Mesendoderm (in vitro differentiated cells): Measurements from ENCODE around the gene TMEM151B.

Experiments
- DNase-seq: peaks from one replicate; pipeline ENCODE4 v3.0.0; 2013
- H2AK5ac ChIP-seq: 2 replicates; pipeline ENCODE4 v1.6.1; 2013; ENCODE audit warnings: low read length, inconsistent platforms
- H2BK120ac ChIP-seq: 2 replicates; pipeline ENCODE4 v1.6.1; 2013; ENCODE audit warnings: low read depth, mild to moderate bottlenecking, low read length, moderate library complexity, mixed read lengths
- H2BK15ac ChIP-seq: replicated peaks from 2 replicates; pipeline ENCODE4 v1.6.1; 2013; ENCODE audit warnings: low read depth, mild to moderate bottlenecking, moderate library complexity
- H2BK5ac ChIP-seq: 2 replicates; pipeline ENCODE4 v1.6.1; 2013; ENCODE audit warnings: low read length, inconsistent platforms
- H3K18ac ChIP-seq: 2 replicates; pipeline ENCODE4 v1.6.1; 2013; ENCODE audit warnings: mild to moderate bottlenecking, low read length, mixed read lengths
- H3K23ac ChIP-seq: one replicate; pipeline ENCODE4 v1.6.1; 2013; ENCODE audit warnings: low read length
- H3K27ac ChIP-seq: 2 replicates; pipeline ENCODE4 v1.5.1; 2013; ENCODE audit warnings: low read depth, mild to moderate bottlenecking, inconsistent platforms, low read length, moderate library complexity
- H3K27me3 ChIP-seq: 2 replicates; pipeline ENCODE4 v1.6.1; 2013; ENCODE audit warnings: low read length, control low read depth, mild to moderate bottlenecking, inconsistent platforms; ENCODE audit not compliant: insufficient read depth, poor library complexity
- H3K36me3 ChIP-seq: 2 replicates; pipeline ENCODE4 v1.6.1; 2013; ENCODE audit warnings: low read length, inconsistent platforms; ENCODE audit not compliant: control insufficient read depth, insufficient read depth
- H3K4ac ChIP-seq: one replicate; pipeline ENCODE4 v1.6.1; 2013; ENCODE audit warnings: low read depth, mild to moderate bottlenecking, low read length, moderate library complexity
- H3K4me1 ChIP-seq: 2 replicates; pipeline ENCODE4 v1.6.1; 2013; ENCODE audit warnings: low read depth, low read length, inconsistent platforms; ENCODE audit not compliant: control insufficient read depth
- H3K4me2 ChIP-seq: 2 replicates; pipeline ENCODE4 v1.6.1; 2013; ENCODE audit warnings: low read length
- H3K4me3 ChIP-seq: 2 replicates; pipeline ENCODE4 v1.5.1; 2013; ENCODE audit warnings: mild to moderate bottlenecking, low read length
- H3K56ac ChIP-seq: one replicate; pipeline ENCODE4 v1.6.1; 2013; ENCODE audit warnings: low read length
- H3K79me1 ChIP-seq: 2 replicates; pipeline ENCODE4 v1.6.1; 2013; ENCODE audit warnings: low read length, inconsistent platforms
- H3K79me2 ChIP-seq: 2 replicates; pipeline ENCODE4 v1.6.1; 2013; ENCODE audit warnings: mild to moderate bottlenecking, low read length; ENCODE audit not compliant: control insufficient read depth, insufficient read depth
- H3K9ac ChIP-seq: 2 replicates; pipeline ENCODE4 v1.6.1; 2013; ENCODE audit warnings: low read length, inconsistent platforms
- H4K5ac ChIP-seq: one replicate; pipeline ENCODE4 v1.6.1; 2013; ENCODE audit warnings: low read length
- H4K8ac ChIP-seq: one replicate; pipeline ENCODE4 v1.6.1; 2013; ENCODE audit warnings: low read depth, mild to moderate bottlenecking, control low read depth, low read length, moderate library complexity
- WGBS: extraction: QIAGEN DNeasy Blood & Tissue Kit; methylation state at CpG from one replicate; pipeline ENCODE4 v1.1.7; 2013; ENCODE audit warnings: low lambda C conversion rate, missing lambda C conversion rate; ENCODE audit not compliant: insufficient coverage; ENCODE audit errors: extremely low coverage; 5-methylcytosine and 5-hydroxymethylcytosine counted together

TMEM151B gene

DNA sequence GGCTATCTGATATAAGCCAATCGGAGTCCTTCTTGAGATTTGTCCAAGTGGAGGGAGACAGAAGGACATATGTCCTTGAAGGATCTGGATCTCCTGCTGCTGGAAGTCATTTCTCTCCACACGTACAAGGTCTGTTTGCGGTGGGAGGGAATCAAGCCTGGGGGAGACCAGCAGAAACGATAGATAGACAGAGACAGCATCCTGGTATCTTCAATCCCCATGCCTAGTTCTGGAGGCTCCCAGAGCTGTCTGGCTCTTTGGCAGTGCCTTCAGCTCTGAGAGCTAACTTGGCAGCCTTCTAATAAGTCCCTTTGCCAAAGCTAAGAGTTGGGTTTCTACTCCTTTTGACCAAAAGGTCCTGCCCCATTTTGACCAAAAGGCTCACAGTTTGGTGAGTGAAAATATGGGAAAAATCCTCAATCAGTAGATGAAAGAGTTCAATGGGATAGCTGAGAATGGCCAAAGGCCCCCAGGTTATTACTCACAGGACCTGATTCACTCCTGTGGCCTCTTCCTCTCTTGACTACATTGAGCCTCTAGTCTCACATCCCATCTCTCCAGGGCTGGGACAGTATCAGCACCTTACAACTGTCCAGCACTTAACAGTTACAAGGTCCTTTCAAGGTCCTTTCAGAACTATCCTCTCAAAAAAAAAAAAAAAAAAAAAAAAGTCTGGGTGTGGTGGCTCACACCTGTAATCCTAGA is 22.6 kb downstream of the TMEM151B start:
- no peaks in the 10 kb centered on the region for H3K79me2 ChIP-seq
- no peak overlapping the region for H2BK15ac ChIP-seq
- DNase-seq, result no peak
- H2AK5ac ChIP-seq, result no peak overlapping the region
- no peak overlapping the region for H2BK120ac ChIP-seq
- H2BK5ac ChIP-seq, result no peak overlapping the region
- H4K5ac ChIP-seq, result no peak overlapping the region
- H3K18ac ChIP-seq, result no peak overlapping the region
- H3K4ac ChIP-seq, result no peak overlapping the region
- H3K23ac ChIP-seq, result no peak overlapping the region
- no peak overlapping the region for H4K8ac ChIP-seq
- no peaks in the 10 kb centered on the region for H3K79me1 ChIP-seq
- H3K36me3 ChIP-seq, result no peaks in the 10 kb centered on the region
- H3K27ac ChIP-seq, result no peak overlapping the region
- H3K4me3 ChIP-seq, result no peak overlapping the region
- WGBS, result no CpG with 5 or more reads among the region's 4 CpGs
- no peaks in the 10 kb centered on the region for H3K4me1 ChIP-seq
- H3K9ac ChIP-seq, result no peak overlapping the region
- H3K4me2 ChIP-seq, result no peak overlapping the region
- no peak overlapping the region for H3K56ac ChIP-seq
- H3K27me3 ChIP-seq, result peaks cover 5% of the 10 kb centered on the region

DNA sequence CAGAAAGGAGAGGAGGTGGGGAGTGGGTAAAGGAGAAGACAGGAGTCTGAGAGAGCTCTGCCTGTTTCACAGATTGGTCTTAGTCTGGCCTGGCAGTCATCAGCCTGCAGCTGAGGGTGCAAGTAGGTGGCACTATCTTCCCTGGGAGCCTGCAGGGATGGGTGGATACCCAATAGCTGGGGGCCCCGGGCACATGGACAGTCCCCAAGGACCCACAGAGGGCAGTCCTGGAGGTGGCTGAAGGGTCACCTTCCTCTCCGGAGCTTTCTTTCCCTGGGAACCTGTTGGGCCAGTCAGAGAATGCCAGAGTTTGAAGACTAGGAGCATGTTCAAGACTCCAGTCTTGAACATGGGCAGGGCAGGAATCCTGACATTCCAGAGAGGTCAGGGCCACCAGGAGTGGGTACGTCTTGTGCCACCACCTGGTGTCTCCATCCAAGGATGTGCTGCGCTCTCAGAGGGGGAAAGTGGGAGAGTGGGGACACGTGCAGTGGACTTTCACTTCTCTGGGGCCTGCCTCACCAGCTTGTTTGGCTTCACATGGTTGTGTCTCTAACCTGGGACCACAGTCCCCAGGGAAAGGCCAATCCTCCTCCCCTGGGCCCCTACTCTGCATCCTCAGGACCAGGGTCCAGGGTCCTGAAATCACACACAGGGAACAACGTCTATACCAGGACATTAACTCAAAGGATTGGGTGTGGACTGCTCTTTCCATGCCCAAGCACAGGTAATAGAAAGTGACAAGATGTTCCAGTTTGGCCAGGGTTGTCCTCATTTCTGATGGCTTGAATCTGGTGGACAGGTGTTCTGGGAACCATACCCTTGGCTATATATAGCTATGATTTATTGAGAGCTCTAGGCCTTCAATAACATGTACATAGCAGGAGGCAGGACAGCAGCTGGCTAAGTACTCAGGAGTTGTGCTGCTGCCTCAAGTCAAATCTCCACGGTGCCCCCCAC is 24.9 kb downstream of the TMEM151B start:
- no peaks in the 10 kb centered on the region for H3K36me3 ChIP-seq
- WGBS, result no CpG with 5 or more reads among the region's 7 CpGs

DNA sequence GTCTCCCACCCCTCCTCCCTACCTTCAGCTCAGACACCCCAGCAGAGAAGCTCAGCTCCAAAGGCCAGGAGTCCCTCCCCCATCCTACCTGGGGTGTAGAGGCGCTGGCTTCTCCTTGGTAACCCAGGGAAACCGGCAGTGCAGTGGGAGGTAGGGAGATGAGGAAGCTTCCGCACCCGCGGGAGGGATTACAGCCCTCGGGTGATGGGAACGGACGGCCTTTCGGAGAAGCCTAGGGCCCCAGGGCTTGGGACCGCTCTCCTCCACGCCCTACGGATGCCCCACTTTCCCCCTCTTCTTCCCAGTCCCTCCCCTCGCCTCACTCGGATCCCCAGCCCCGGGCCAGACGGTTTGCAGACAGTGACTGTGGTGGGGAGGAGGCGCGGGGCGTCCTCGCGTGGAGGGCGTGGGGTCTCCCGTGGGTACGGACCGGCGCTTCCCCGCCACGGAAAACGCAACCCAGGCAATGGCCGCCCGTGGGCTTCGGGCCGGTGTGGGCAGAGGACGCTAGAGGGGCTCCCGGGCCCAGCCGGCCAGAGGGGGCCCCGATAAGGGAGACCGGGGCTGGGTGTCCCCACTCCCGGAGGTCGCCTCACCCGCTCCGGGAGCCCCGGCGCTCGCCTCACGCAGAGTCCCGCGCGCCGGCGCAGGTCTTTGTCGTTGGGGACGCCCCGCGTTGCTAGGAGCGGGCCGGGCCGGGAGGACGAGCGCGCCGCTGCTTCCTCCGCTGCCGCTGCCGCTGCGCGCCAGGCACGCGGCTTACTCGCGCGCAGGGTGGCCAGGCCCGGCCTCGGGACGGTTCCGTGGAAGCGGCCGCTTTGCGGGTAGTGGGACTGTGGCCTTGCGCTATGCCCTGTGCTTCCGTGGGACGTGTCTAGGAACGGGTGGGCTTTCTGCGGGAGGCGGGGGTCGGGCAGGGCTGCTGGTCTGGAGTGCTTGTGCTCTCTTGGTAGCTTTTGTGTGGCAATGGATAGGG is 27.1 kb downstream of the TMEM151B start:
- no peak overlapping the region for H3K27ac ChIP-seq
- H3K9ac ChIP-seq, result peak overlapping the region; percentile 71
- H3K4me1 ChIP-seq, result no peaks in the 10 kb centered on the region
- H3K36me3 ChIP-seq, result peaks cover 10% of the 10 kb centered on the region
- WGBS, result no CpG with 5 or more reads among the region's 86 CpGs
- H3K79me2 ChIP-seq, result no peaks in the 10 kb centered on the region
- no peak overlapping the region for H4K5ac ChIP-seq
- peak overlapping the region; percentile 92 for H3K56ac ChIP-seq
- H4K8ac ChIP-seq, result no peak overlapping the region
- H3K4me3 ChIP-seq, result peak overlapping the region; percentile 46
- peaks cover 5% of the 10 kb centered on the region for H3K27me3 ChIP-seq
- no peak overlapping the region for H2BK5ac ChIP-seq
- DNase-seq, result peak; percentile 54
- H3K79me1 ChIP-seq, result no peaks in the 10 kb centered on the region
- peak overlapping the region; percentile 95 for H3K4me2 ChIP-seq
- no peak overlapping the region for H3K4ac ChIP-seq
- H3K18ac ChIP-seq, result no peak overlapping the region
- H2BK15ac ChIP-seq, result no peak overlapping the region
- peak overlapping the region; percentile 89 for H3K23ac ChIP-seq
- H2BK120ac ChIP-seq, result no peak overlapping the region
- H2AK5ac ChIP-seq, result no peak overlapping the region

More for the DNA sequence above, 24.9 kb downstream of the TMEM151B start:
- Histone ChIP-seq H2BK120ac (no peak overlapping the region), H3K79me1 (no peaks in the 10 kb centered on the region), H4K5ac (no peak overlapping the region), H4K8ac (no peak overlapping the region), H3K9ac (no peak overlapping the region), H3K18ac (no peak overlapping the region), H2BK15ac (no peak overlapping the region), H3K27me3 (peaks cover 5% of the 10 kb centered on the region), H3K4me2 (no peak overlapping the region), H2BK5ac (no peak overlapping the region), H3K56ac (no peak overlapping the region), H3K4me1 (no peaks in the 10 kb centered on the region), H2AK5ac (no peak overlapping the region), H3K23ac (no peak overlapping the region), H3K27ac (no peak overlapping the region), H3K4ac (no peak overlapping the region), H3K4me3 (no peak overlapping the region), H3K79me2 (no peaks in the 10 kb centered on the region)
- no peak for DNase-seq

DNA sequence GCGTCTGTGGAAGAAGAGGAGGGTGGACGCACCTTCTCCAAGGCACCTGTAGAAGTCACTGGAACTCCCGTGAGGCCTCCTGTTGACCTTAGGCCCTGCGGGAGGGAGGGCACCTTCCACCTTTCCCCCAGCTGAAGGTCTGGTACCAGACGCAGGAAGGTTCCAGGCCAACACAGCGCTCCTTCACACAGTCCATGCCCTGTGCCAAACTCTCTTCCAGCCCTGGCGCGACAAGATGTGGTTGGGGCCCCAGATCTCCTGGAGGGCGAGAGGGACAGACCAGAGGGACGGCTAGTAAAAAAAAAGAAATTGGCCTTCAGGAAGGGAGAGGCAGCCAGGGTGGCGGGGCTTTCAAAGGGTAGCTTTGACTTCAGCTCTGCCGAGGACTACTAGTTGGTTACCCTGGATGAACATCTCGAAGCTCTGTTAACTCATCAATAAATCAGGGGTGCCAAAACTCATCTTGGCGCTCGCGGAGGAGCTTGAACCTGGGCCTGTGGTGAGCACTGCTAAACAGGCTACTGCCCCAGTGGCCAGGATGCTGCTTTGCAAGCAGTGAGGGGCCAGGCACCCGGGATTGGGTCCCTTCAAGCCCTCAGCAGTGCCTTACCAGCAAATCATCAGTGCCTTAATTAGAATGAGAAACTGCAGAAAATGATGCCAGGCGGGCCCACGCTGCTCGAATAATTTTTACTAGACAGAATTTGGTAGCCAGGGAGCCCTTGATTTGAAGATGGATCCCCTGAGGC is 28.0 kb downstream of the TMEM151B start:
- peak overlapping the region; percentile 92 for H3K56ac ChIP-seq
- H3K79me2 ChIP-seq, result no peaks in the 10 kb centered on the region
- no peak overlapping the region for H3K4me3 ChIP-seq
- peak; percentile 25 for DNase-seq
- H4K8ac ChIP-seq, result no peak overlapping the region
- H3K4me1 ChIP-seq, result no peaks in the 10 kb centered on the region
- H2BK5ac ChIP-seq, result no peak overlapping the region
- no peak overlapping the region for H4K5ac ChIP-seq
- no peak overlapping the region for H3K4ac ChIP-seq
- H3K9ac ChIP-seq, result peak overlapping the region; percentile 71
- no peak overlapping the region for H2AK5ac ChIP-seq
- WGBS, result no CpG with 5 or more reads among the region's 20 CpGs
- peaks cover 5% of the 10 kb centered on the region for H3K27me3 ChIP-seq
- H2BK120ac ChIP-seq, result no peak overlapping the region
- peak overlapping the region; percentile 86 for H3K4me2 ChIP-seq
- H3K23ac ChIP-seq, result no peak overlapping the region
- H3K27ac ChIP-seq, result no peak overlapping the region
- peaks cover 15% of the 10 kb centered on the region for H3K36me3 ChIP-seq
- H3K79me1 ChIP-seq, result no peaks in the 10 kb centered on the region
- H3K18ac ChIP-seq, result no peak overlapping the region
- no peak overlapping the region for H2BK15ac ChIP-seq

DNA sequence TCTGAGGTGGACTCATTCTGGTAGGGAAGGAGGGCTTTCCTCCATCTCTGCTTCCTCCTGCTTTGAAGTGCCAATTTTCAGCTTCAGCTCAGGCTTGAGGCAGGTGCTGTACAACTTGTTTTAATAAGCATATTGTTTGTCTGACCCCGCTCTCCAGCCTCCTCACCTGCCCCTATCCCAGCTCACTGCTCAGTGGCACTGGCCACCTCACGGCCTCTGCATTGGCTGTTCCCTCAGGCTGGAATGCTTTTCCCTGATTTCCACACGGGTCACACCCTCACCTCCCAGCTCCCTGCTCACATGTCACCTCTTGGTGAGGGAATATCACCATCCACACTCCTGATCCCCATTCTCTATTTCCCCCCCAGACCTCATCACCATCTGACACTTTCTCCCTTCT is 28.6 kb downstream of the TMEM151B start:
- no peak overlapping the region for H2BK5ac ChIP-seq
- no peak overlapping the region for H3K18ac ChIP-seq
- H3K56ac ChIP-seq, result no peak overlapping the region
- H2BK120ac ChIP-seq, result no peak overlapping the region
- H3K27ac ChIP-seq, result no peak overlapping the region
- no peaks in the 10 kb centered on the region for H3K4me1 ChIP-seq
- no peak overlapping the region for H3K4me2 ChIP-seq
- no peaks in the 10 kb centered on the region for H3K79me2 ChIP-seq
- H2BK15ac ChIP-seq, result no peak overlapping the region
- H2AK5ac ChIP-seq, result no peak overlapping the region
- H3K79me1 ChIP-seq, result no peaks in the 10 kb centered on the region
- H3K36me3 ChIP-seq, result peaks cover 19% of the 10 kb centered on the region
- H3K9ac ChIP-seq, result no peak overlapping the region
- DNase-seq, result no peak
- peaks cover 5% of the 10 kb centered on the region for H3K27me3 ChIP-seq
- no peak overlapping the region for H4K8ac ChIP-seq
- H3K4ac ChIP-seq, result no peak overlapping the region
- no peak overlapping the region for H4K5ac ChIP-seq
- no CpG with 5 or more reads among the region's 3 CpGs for WGBS
- H3K23ac ChIP-seq, result no peak overlapping the region
- no peak overlapping the region for H3K4me3 ChIP-seq
